ENCODE data around the gene VEGFA.

The VEGFA gene

GRCh38 chr6:43769526-43770371 is at the start of gene VEGFA:
TSS of gene VEGFA (plus strand) at chr6:43770211.
- peak; percentile 92 for DNase-seq (ENCODE audit: low spot score)

- DNase-seq (ENCODE audit: low spot score), result no peak
These were observed 49.0 kb upstream of the VEGFA start for GRCh38 chr6:43720999-43721398.

GRCh38 chr6:43722920-43723545 is 47.0 kb upstream of the VEGFA start:
- no peak for DNase-seq (ENCODE audit: low spot score)

- peak; percentile 86 for DNase-seq (ENCODE audit: low spot score)
These were observed 46.2 kb upstream of the VEGFA start for GRCh38 chr6:43723737-43724295.

GRCh38 chr6:43724354-43724753 is 45.7 kb upstream of the VEGFA start:
- no peak for DNase-seq (ENCODE audit: low spot score)

GRCh38 chr6:43724914-43725642 is 44.9 kb upstream of the VEGFA start:
- peak; percentile 56 for DNase-seq (ENCODE audit: low spot score)

- DNase-seq (ENCODE audit: low spot score), result no peak
These were observed 44.1 kb upstream of the VEGFA start for GRCh38 chr6:43725643-43726580.

- DNase-seq (ENCODE audit: low spot score), result no peak
These were observed 42.4 kb upstream of the VEGFA start for GRCh38 chr6:43727634-43728033.

GRCh38 chr6:43728586-43728985 is 41.4 kb upstream of the VEGFA start:
- DNase-seq (ENCODE audit: low spot score), result no peak

GRCh38 chr6:43729537-43729936 is 40.5 kb upstream of the VEGFA start:
- DNase-seq (ENCODE audit: low spot score), result no peak

- no peak for DNase-seq (ENCODE audit: low spot score)
These were observed 39.4 kb upstream of the VEGFA start for GRCh38 chr6:43730634-43731033.

GRCh38 chr6:43733471-43734293 is 36.3 kb upstream of the VEGFA start:
- no peak for DNase-seq (ENCODE audit: low spot score)

GRCh38 chr6:43734294-43734665 is 35.7 kb upstream of the VEGFA start:
- no peak for DNase-seq (ENCODE audit: low spot score)

GRCh38 chr6:43735642-43736199 is 34.3 kb upstream of the VEGFA start:
- DNase-seq (ENCODE audit: low spot score), result no peak

GRCh38 chr6:43736211-43736786 is 33.7 kb upstream of the VEGFA start:
- no peak for DNase-seq (ENCODE audit: low spot score)

GRCh38 chr6:43736844-43737243 is 33.2 kb upstream of the VEGFA start:
- no peak for DNase-seq (ENCODE audit: low spot score)

GRCh38 chr6:43737272-43738081 is 32.5 kb upstream of the VEGFA start:
- DNase-seq (ENCODE audit: low spot score), result no peak

- DNase-seq (ENCODE audit: low spot score), result no peak
These were observed 31.7 kb upstream of the VEGFA start for GRCh38 chr6:43738267-43738676.

Data from iPS-NIHi11 (cell line).